Body of pancreas (tissue), 4 donors: ENCODE measurements around the gene RAD51B.

Source experiments
- CTCF ChIP-seq, 7 experiments: fragments of 450-650 bp in 4 of 7; fragments of 200-600 bp in 3 of 7; sonication (generic) in 3 of 7; IDR thresholded peaks; one replicate each; pipeline ENCODE4 v1.5.1; 2016 to 2019; ENCODE audit warnings: antibody characterized with exemption in 7 of 7
- POLR2A ChIP-seq, 3 donors: fragments of 450-650 bp; IDR thresholded peaks; one replicate each; pipeline ENCODE4 v1.6.1; 2016; ENCODE audit warnings: antibody characterized with exemption in 3 of 3, mild to moderate bottlenecking in 2 of 3

GRCh38 chr14:68236582-68237458 lies 417.2 kb downstream of the RAD51B start:
- TF ChIP-seq CTCF (IDR thresholded peaks at IDR 0.05): no peak
- TF ChIP-seq POLR2A (IDR thresholded peaks at IDR 0.05): no peak
